Cardiac septum (tissue), 1 donor: ENCODE measurements around the gene TRIAP1. TPM values are rescaled to one million over a fixed set of nuclear protein-coding genes. Genes with fewer than 3 reads are reported as not detected.

ENCODE experiments used
- DNase-seq: peaks from one replicate; pipeline ENCODE4 v3.0.0-alpha.2; 2020; ENCODE audit warnings: low spot score
- intact Hi-C: fragments of 100-400 bp; cut with DNase I; formaldehyde crosslinking; loops from one replicate; pipeline ENCODE4 v1.14.0; 2022
- total RNA-seq: library from RNA; stranded (reverse); fragmentation: NEBNext Ultra II Directional; extraction: Animal tissue kit (Norgen Biotek cat#: 25700); gene quantifications from one replicate; pipeline ENCODE4 v1.2.1, GENCODE V29; 2021
- donor health status: DM: no; HTN: no; CAD: no.

TRIAP1 gene
- total RNA-seq, 1 donor from 2014 or later, result 11.9 TPM

DNA sequence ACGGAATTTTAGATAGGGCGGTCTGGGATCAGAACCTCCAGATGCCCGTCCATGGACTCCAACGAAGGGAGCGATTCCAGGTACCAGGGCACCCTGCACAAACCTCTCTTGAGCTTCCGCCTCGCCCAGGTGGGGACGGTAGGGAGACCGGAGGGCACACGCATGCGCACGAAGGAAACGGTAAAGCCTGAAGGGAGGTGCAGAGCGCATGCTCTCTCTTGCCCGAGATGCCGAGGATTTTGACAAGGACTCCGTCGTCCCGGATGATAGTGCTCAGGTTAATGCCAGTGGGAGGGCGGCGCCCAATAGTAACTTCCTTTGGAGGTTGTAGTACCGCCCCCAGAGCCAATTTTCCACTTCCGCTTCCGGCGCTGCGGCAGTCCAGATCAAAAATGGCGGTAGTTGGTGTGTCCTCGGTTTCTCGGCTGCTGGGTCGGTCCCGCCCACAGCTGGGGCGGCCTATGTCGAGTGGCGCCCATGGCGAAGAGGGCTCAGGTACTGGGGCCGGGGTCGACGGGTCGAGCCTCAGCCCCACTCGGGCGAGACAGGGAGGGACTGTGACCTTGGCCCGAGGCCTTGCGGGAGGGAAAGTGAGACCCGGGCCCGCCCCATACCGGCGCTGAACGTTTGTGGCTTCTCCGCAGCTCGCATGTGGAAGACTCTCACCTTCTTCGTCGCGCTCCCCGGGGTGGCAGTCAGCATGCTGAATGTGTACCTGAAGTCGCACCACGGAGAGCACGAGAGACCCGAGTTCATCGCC, 8.3 kb downstream of the TRIAP1 start, which contains the start of gene COX6A1:
TSS of gene COX6A1 (plus strand) at position 379 of the 760 bp plus-strand sequence. CDS start at position 393, 14 bp downstream.
- intact Hi-C loops, result no loop called here
- DNase-seq, result peak; percentile 97

DNA sequence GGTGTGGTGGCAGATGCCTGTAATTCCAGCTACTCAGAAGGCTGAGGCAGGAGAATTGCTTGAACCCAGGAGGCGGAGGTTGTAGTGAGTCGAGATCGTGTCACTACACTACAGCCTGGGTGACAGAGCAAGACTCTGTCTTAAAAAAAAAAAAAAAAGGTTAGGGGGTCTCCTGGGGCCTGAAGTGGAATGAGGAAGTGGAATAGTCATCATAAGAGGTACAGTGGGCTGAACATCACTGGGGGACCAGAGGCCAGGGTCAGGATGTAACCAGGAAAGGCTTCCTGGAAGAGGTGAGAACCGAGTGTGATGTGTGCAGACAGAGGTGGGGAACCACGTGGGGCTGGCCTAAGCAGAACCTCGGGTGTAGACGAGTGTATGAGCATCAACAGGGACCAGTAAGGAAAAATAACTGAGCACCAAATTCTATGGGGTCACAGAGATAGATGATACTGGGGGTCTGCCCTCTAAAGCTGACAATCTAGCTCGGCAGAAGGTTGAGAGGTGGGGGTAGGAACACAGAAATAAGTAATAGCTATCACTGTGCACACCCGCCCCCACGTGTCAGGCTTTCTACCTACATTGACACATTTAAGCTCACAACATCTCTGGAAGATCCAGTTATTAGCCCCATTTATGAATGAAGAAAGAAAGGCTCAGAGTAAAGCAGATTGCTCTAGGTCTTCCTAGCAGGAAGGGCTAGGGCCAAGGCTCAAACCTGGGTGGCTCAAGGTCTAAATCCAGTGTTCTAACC, 13.2 kb downstream of the TRIAP1 start:
- intact Hi-C loops, result no loop called here
- peak; percentile 33 for DNase-seq

DNA sequence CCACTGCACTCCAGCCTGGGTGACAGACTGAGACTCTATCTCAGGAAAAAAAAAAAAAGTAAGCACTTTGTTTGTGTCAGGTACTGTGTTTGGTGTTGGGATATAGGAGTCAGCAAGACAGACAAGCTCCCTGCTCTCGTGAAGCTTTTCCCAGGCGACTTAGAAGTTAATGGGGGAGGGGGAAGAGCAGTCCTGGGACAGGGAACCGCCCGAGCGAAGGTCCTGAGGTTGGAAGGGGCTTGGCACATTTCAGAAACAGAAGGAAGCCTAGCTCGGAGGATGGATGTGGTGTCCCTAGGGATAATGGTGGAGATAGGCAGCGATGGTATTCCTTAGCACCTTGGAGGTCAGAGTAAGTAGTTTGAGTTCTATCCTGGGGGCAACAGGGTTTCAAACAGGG, 16.8 kb downstream of the TRIAP1 start:
- intact Hi-C loops, result no loop called here
- DNase-seq, result no peak

DNA sequence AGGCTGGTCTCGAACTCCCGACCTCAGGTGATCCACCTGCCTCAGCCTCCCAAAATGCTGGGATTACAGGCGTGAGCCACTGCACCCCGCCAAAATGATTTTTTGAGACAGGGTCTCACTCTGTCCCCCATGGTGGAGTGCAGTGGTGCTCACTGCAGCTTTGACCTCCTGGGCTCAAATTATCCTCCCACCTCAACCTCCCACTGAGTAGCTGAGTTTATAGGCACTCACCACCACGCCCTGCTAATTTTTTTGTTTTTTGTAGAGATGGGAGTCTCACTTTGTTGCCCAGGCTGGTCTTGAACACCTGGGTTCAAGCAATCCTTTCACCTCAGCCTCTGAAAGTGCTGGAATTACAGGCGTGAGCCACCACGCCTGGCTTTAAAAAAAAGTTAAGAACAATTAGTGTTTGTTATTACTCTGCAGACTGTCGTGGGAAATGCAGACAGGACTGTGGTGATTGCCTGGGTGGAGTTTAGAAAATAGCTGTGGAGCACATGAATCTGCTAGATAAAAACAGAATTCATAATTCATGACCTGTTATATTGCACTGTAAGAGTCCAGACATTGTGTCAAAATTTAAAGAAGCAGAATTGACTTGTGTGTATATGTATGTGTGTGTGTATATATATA, 17.5 kb downstream of the TRIAP1 start:
- no peak for DNase-seq
- intact Hi-C loops, result no loop called here

DNA sequence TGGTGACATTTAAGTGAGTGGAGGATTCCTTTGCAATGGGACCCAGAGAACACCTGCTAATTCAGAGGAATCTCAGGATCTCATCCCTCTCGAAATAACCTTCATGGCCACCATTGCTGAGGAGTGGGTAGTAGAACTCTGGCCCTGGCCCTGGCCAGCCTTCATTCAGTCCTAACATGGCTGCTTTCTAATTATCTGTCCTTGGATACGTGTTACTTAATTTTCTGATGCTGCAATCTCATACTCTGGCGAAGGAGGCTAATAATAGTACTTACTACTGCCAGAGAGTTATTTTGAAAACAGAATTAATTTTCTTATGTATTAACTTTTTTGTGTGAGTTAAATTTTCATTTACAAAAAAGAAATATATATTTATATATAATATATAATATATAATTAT, 20.4 kb downstream of the TRIAP1 start:
- no peak for DNase-seq
- intact Hi-C loops, result no loop called here

DNA sequence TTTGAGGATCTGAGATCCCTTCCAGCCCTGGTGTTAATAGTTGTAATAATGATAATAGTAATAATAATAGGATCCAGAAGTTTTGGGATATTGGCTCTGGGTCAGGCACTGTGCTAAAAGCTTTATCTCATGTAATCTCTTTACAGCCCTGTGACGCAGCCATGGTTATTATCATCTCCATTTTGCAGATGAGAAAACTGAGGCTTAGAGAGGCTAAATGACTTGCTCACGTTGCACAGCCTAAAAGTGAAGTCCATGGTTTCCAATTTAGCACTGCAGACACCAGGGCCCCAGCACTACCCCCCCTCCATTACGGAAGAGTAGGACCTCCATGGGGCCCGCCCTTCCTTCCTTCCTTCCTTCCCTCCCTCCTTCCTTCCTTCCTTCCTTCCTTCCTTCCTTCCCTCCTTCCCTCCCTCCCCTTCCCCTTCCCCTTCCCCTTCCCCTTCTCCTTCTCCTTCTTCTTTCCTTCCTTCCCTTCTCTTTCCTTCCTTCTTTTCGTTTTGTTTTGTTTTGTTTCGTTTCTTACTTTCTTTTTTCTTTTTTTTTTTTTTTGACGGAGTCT, 23.2 kb downstream of the TRIAP1 start:
- intact Hi-C loops, result no loop called here
- no peak for DNase-seq

DNA sequence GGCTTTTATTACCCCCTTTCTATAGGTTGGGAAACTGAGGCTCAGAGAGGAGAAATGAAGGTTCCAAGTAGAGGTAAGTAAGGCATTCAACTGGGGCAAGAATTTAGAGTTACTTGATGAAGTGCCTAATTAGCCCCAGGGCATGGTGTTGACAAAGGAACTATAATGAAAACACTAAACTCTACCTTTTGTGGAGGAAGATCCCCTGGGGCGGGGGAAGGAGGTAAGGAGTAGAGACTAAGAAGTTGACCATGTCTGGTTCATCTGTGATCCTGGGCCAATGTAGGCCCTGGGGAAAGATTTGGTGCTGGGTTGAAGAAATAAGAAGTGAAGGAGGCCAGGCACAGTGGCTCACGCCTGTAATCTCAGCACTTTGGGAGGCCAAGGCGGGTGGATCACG, 24.5 kb downstream of the TRIAP1 start:
- intact Hi-C loops, result no loop called here
- peak; percentile 19 for DNase-seq

DNA sequence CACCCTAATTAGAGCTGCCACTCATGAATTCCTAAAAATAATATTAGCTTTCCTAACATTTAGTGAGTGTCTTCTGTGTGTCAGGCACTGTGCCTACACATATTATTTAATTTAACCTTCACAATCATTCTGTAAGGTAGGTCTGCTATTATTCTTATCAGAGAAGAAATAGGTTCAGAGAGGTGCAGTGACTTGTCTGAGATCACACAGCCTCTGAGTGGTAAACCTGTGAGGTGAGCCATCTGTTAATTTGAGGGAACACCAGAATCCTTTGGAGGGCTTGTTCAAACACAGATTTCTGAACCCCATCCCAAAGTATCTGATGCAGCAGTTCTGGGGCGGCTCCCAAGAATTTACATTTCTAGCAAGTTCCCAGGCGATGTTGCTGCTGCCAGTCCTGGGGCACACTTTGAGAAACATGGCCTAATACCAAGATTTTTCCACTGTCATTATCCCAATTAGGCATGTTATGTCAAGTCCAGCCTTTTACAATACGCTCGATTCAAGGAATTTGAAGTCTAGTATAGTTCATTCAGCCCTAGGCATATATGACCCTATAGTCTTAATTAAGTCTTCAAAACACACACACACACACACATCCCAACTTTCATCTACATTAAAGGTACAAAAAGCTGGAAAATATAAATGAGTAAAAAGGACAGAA, 28.1 kb downstream of the TRIAP1 start:
- intact Hi-C loops, result no loop called here
- DNase-seq, result no peak

DNA sequence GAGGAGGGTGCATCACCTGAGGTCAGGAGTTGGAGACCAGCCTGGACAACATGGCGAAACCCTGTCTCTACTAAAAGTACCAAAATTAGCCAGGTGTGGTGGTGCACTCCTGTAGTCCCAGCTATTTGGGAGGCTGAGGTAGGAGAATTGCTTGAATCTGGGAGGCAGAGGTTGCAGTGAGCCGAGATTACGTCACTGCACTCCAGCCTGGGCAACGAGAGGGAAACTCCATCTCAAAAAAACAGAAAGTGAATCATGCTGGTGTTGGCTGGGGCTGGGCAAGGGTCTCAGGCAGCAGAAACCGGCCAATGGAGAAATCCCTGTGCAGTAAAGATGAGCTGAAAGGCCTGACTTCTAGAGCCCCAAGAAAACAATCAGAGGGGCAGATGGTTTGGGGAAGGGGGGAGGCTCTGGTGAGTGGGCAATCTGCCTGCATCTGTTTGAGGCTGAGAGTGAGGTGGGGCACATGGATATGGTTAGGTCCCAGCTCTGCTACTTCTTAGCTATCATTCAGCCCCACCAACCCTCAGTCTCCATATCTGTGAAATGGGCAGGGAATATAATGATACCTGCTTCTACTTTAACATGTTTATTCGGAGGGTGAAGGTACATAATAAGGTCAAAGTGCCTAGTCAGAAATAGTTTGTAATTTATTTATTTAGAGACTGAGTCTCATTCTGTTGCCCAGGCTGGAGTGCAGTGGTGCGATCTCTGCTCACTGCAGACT, 29.5 kb downstream of the TRIAP1 start:
- DNase-seq, result no peak
- intact Hi-C loops, result no loop called here

DNA sequence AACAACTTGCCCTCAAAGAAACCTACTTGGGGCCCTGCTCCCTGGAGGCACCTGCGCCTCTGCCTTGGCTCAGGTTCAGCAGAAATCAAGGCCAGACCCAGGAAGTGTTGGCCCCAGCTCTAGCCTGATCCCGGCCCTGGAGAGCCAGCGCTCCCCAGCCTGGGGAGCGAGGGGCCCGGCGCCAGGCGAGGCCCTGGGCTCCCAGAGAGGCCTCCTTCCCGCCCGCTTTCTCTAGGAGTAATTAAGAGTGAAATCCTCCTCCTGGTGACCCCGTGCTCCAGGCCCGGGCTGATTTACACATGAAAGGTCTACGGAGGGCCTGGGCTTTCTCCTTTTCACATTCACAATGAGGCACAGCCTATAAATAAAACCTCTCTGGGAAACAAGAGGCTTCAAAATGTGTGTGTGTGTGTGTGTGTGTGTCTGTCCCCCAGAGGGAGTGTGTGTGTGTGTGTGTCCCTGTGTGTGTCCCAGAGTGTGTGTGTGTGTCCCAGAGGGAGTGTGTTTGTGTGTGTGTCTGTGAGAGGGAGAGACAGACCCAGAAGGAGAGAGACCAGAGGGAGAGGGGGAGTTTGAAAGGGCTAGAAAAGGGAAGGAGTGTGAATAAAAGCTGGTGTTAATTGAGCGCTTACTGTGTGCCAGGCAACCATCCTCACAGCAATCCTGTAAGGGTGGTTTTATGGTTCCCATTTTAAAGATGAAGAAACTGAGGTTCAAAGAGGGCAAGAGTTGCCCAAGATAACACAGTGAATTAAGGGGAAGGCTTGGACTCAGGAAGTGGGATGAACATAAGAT, 32.1 kb downstream of the TRIAP1 start:
- no peak for DNase-seq
- intact Hi-C loops, result no loop called here

DNA sequence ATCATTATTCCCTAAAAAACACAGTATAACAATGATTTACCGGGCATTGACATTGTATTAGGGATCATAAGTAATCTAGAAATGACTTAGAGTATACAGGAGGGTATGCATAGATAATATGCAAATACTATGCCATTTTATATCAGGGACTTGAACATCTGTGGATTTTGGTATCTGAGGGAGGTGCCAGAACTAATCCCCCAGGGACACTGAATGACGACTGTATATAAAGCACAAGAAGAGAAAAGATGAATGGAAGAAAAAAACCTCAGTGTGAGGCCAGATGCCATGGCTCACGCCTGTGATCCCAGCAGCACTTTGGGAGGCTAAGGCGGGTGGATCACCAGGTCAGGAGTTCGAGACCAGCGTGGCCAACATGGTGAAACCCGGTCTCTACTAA, 33.8 kb downstream of the TRIAP1 start:
- no peak for DNase-seq
- intact Hi-C loops, result no loop called here

DNA sequence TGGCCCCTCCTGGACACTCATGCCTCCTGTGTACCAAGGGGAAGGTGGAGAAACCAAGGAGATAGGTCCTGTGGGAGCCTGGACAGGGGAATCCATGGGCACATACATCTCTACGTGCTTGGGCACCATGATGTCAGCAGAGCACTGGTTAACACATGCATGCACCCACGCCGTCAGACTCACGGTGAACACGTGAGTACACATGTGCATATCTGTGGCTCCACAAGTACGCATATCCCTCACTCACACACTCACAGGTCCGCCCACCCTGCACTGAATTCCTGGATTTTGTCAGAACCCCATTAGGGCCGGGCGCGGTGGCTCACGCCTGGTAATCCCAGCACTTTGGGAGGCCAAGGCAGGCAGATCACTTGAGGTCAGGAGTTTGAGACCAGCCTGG, 37.4 kb downstream of the TRIAP1 start:
- DNase-seq, result peak; percentile 61
- intact Hi-C loops, result no loop called here

DNA sequence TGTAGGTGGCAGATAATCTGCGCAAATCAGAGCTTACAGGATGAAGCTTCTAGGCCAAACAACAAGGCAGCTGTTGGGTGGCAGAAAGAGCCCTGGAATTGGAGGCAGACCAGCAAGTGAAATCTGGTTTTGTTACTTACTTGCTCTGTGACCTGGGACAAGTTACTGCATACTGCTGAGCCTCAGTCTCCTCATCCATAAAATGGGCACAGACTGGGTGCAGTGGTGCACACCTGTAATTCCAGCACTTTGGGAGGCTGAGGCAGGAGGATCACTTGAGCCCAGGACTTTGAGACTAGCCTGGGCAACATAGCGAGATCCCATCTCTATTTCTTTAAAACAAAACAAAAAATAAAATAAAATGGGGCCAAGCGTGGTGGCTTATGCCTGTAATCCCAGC, 39.6 kb downstream of the TRIAP1 start:
- DNase-seq, result peak; percentile 17
- intact Hi-C loops, result no loop called here

DNA sequence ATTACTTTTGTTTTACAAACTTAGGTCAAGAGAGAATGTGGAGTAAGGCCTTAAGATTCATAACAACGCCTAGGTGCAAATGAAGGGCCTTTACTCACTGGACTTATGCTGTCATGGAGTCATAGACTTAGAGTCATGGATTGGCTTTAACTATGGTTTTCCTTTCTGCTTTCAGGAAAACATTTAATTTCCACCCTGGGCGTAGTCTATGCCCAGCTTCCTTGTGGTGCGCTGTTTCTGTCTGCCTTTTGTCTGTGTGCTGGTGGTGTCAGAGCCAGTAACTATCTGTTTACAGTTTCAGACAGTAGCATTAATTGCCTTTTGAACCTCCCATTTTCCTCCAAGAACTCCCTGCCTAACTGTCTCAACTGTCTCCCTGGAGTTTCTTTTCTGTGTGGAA, 40.1 kb downstream of the TRIAP1 start:
- intact Hi-C loops, result no loop called here

DNA sequence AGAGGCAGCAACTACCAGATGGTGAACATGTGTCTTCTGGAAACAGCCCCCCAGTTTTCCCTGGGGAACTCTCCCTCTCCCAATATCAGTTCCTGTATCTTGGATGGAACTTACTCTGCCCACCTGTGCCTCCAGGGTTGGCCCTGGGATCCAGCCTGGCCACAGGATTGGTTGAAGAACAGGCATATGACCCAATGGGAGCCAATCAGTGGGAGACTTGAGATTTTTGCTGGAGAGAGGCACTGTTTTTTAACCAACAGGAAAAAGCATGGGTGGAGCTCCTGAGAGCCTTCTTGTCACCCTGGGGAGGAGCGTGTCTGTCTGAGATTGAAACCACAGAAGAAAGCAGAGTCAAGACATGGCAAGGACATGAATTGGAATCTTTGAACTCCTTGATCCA, 41.9 kb downstream of the TRIAP1 start:
- no peak for DNase-seq
- intact Hi-C loops, result no loop called here

More for the DNA sequence above, 40.1 kb downstream of the TRIAP1 start:
- DNase-seq, result no peak

DNA sequence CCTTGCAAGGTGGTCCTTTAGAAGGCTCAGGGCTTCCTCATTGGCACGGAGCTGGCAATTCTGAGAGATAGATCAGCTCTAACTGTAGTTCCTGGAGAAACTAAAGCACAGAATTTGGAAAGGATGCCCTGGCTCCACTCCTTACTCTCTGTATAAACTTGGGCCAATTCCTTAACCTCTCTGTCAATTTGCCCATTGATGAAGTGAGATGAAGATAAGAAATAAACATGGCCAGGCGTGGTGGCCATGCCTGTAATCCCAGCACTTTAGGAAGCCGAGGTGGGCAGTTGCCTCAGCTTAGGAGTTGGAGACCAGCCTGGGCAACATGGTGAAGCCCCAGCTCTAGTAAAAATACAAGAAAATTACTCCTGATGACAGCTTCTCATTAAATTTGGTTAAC, 42.3 kb downstream of the TRIAP1 start:
- intact Hi-C loops, result no loop called here
- no peak for DNase-seq

DNA sequence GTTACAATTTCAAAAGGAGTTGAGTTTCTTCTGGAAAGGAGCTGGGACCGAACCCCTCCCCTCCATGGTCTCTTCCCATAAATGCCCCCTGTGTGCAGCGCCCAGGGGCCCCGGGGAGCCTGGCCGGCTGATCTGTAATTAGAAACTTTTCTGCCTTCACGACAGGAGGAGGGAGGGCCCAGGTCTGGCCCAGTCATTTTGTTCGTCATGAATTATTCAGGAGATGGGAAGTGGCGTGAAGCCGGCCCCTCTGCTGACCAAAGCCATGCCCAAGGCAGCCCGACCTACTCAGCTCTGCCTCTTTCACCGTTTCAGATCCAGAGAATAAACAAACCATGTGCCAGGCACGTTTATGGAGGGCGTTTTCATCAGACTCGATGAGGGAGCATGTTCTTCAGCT, 44.0 kb downstream of the TRIAP1 start:
- intact Hi-C loops, result no loop called here
- no peak for DNase-seq

DNA sequence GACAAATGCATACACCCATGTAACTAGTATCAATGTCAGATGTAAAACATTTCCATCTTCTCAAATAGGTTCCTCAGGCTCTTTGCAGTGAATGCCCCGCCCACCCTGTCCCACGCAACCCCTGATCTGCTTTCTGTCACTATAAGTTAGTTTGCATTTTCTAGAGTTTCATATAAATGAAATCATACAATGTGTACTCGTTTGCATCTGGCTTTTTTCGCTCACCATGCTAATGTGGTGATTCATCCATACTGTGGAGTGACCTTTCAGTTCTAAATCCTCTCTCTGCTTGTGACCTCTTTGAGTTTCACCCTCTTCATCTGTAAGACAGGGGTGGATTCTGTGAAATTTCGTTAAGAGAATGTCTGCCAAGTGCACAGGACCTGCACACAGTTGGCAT, 46.7 kb downstream of the TRIAP1 start:
- intact Hi-C loops, result no loop called here
- DNase-seq, result no peak
